SU-DHL-6 (cell line): ENCODE results near the gene PECR.
"Not testable (repeated sequence)": the region's sequence is repeated elsewhere in the genome, so short reads cannot be mapped to it uniquely, and the experiment has no call there.

Experiments
- H2AFZ ChIP-seq: fragments of 200-600 bp; sonication (generic); 2 replicates; pipeline ENCODE4 v1.6.1; 2014; ENCODE audit warnings: low read depth, mild to moderate bottlenecking, moderate library complexity, mixed read lengths, antibody characterized with exemption, low read length; ENCODE audit not compliant: severe bottlenecking
- H3F3A ChIP-seq: fragments of 200-600 bp; shearing (Covaris generic); 2 replicates; pipeline ENCODE4 v1.6.0; 2016; ENCODE audit warnings: antibody characterized with exemption, mild to moderate bottlenecking; ENCODE audit not compliant: insufficient read depth
- H3K27ac ChIP-seq: fragments of 200-600 bp; sonication (generic); 2 replicates; pipeline ENCODE4 v1.5.1; 2016; ENCODE audit warnings: low read depth, mild to moderate bottlenecking, low read length, moderate library complexity, mixed read lengths
- H3K27me3 ChIP-seq: fragments of 200-600 bp; sonication (generic), shearing (Covaris generic); 2 replicates; pipeline ENCODE4 v1.6.0; 2014; ENCODE audit warnings: mild to moderate bottlenecking, low read length
- H3K36me3 ChIP-seq: fragments of 200-600 bp; sonication (generic); 2 replicates; pipeline ENCODE4 v1.6.1; 2014; ENCODE audit warnings: mild to moderate bottlenecking, low read length, mixed read lengths
- H3K4me2 ChIP-seq: fragments of 300-600, 200-600 bp; shearing (Covaris generic), sonication (generic); 2 replicates; pipeline ENCODE4 v1.6.0; 2014; ENCODE audit warnings: low read length, low read depth, mild to moderate bottlenecking; ENCODE audit not compliant: poor library complexity, severe bottlenecking
- H3K4me3 ChIP-seq: fragments of 200-600 bp; sonication (generic); 2 replicates; pipeline ENCODE4 v1.5.1; 2014; ENCODE audit warnings: antibody characterized with exemption, low read length, mild to moderate bottlenecking, mixed read lengths; ENCODE audit not compliant: insufficient read depth, poor library complexity, severe bottlenecking
- H3K79me2 ChIP-seq: fragments of 200-600 bp; sonication (generic); 2 replicates; pipeline ENCODE4 v1.6.1; 2014; ENCODE audit warnings: mild to moderate bottlenecking, low read length, moderate library complexity; ENCODE audit not compliant: insufficient read depth
- H3K9ac ChIP-seq: fragments of 200-600 bp; sonication (generic); 2 replicates; pipeline ENCODE4 v1.7.0; 2014; ENCODE audit warnings: mild to moderate bottlenecking, low read length
- H3K9me2 ChIP-seq: fragments of 200-600 bp; sonication (generic); replicated peaks from 2 replicates; pipeline ENCODE4 v1.6.1; 2014; ENCODE audit warnings: low read length; ENCODE audit not compliant: insufficient read depth
- H3K9me3 ChIP-seq: fragments of 200-600 bp; sonication (generic); 2 replicates; pipeline ENCODE4 v1.6.1; 2014; ENCODE audit warnings: low read length, mixed read lengths; ENCODE audit not compliant: insufficient read depth
- H4K20me1 ChIP-seq: fragments of 200-600 bp; sonication (generic); 2 replicates; pipeline ENCODE4 v1.6.1; 2014; ENCODE audit warnings: low read depth, mild to moderate bottlenecking, antibody characterized with exemption, low read length, moderate library complexity, mixed read lengths
- EZH2phosphoT487 ChIP-seq: fragments of 200-600 bp; sonication (generic), shearing (Covaris generic); conservative IDR thresholded peaks from 2 replicates; pipeline ENCODE4 v1.6.1; 2018; ENCODE audit warnings: mild to moderate bottlenecking, antibody characterized with exemption, low read length, moderate library complexity, mixed read lengths
- TF ChIP-seq, protein P1 (sequence below): fragments of 200-600 bp; sonication (generic); IDR thresholded peaks from one replicate; pipeline ENCODE4 v1.5.1; 2017; ENCODE audit warnings: antibody characterized with exemption, mild to moderate bottlenecking, low read length, moderate library complexity; ENCODE audit not compliant: insufficient read depth, poor library complexity, severe bottlenecking

Gene PECR

DNA sequence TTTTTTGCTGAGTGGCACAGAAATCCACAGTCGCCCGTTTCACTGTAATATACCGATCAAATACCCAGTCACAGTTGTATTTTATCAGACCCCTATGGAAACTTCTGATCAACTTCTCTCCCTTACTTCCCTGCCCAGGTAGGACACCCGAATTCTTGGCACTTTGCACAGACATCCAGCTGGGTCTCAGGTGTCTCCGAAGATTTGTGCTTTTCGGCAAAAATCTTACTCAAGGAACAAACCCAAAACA lies 68.9 kb downstream of the PECR start:
- peak overlapping the region; percentile 62 for H3K4me3 ChIP-seq
- H3K9me3 ChIP-seq, result no peaks in the 10 kb centered on the region
- H2AFZ ChIP-seq, result peak overlapping the region; percentile 94
- no peaks in the 10 kb centered on the region for H3K36me3 ChIP-seq
- H3K4me2 ChIP-seq, result peak overlapping the region; percentile 63
- TF ChIP-seq, protein P1, sequence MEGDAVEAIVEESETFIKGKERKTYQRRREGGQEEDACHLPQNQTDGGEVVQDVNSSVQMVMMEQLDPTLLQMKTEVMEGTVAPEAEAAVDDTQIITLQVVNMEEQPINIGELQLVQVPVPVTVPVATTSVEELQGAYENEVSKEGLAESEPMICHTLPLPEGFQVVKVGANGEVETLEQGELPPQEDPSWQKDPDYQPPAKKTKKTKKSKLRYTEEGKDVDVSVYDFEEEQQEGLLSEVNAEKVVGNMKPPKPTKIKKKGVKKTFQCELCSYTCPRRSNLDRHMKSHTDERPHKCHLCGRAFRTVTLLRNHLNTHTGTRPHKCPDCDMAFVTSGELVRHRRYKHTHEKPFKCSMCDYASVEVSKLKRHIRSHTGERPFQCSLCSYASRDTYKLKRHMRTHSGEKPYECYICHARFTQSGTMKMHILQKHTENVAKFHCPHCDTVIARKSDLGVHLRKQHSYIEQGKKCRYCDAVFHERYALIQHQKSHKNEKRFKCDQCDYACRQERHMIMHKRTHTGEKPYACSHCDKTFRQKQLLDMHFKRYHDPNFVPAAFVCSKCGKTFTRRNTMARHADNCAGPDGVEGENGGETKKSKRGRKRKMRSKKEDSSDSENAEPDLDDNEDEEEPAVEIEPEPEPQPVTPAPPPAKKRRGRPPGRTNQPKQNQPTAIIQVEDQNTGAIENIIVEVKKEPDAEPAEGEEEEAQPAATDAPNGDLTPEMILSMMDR, result no peak
- no peak for TF ChIP-seq EZH2phosphoT487
- H3K27ac ChIP-seq, result no peak overlapping the region
- H3K27me3 ChIP-seq, result no peaks in the 10 kb centered on the region
- H3K9ac ChIP-seq, result peak overlapping the region; percentile 67
- peaks cover 7% of the 10 kb centered on the region; the same call in 1 of the 2 replicates for H3F3A ChIP-seq
- no peaks in the 10 kb centered on the region for H4K20me1 ChIP-seq
- no peaks in the 10 kb centered on the region for H3K9me2 ChIP-seq
- H3K79me2 ChIP-seq, result peaks cover 6% of the 10 kb centered on the region; the same call in 1 of the 2 replicates

GRCh38 chr2:216012133-216012829 lies 69.3 kb downstream of the PECR start:
- Histone ChIP-seq H3K9me3 (no peaks in the 10 kb centered on the region), H3K9ac (peak overlapping the region; percentile 67), H3K9me2 (no peaks in the 10 kb centered on the region), H4K20me1 (no peaks in the 10 kb centered on the region), H3K36me3 (no peaks in the 10 kb centered on the region), H3F3A (peaks cover 5% of the 10 kb centered on the region; the same call in 1 of the 2 replicates), H2AFZ (peak overlapping the region; percentile 94), H3K27me3 (no peaks in the 10 kb centered on the region), H3K79me2 (peaks cover 6% of the 10 kb centered on the region; the same call in 1 of the 2 replicates), H3K4me3 (peak overlapping the region; percentile 62), H3K4me2 (peak overlapping the region; percentile 63), H3K27ac (no peak overlapping the region)
- TF ChIP-seq, protein P1, result no peak
- TF ChIP-seq EZH2phosphoT487, result no peak

DNA sequence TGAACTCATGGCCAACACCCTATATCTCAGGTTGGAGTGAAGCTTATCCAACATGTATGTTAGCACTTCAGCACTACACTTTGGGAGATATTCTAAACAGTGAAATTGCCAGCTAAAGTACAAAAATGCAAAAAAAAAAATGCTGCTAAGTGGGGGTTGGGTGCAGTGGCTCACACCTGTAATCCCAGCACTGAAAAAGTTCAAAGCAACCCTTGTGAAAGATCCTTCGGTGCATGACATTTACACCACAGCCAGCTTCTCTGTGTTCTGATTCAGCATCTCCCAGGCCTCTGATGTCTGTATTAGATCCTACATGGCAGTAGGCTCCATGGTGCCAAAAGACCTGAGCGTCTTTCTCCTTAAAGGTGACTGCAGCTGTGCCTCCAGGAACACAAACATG lies 72.4 kb downstream of the PECR start:
- H2AFZ ChIP-seq, H3K27me3 ChIP-seq, H3K27ac ChIP-seq, H3K4me3 ChIP-seq, H3K9me2 ChIP-seq, H3K9ac ChIP-seq, H3K4me2 ChIP-seq, H3K9me3 ChIP-seq, H3F3A ChIP-seq, H4K20me1 ChIP-seq, H3K36me3 ChIP-seq, H3K79me2 ChIP-seq: not testable (repeated sequence)

DNA sequence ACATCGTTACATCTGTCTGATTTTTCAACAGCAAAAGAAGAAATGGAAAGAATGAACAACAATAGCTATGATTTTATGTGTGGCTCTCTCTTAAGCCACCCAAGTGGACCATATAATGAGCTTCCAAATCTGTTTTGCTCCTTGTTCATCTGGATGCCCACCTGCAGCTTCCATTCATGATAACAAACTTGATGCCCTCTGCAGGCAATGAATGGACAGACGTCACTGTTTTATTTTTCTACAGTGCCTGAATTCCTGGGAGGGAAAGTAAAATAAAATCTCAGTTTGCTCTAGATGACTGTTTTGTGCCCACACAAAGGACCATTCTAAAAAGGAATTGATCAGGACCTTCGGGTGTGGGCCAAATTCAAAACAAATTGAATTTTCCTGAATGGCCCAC lies 73.2 kb downstream of the PECR start:
- no peak overlapping the region for H2AFZ ChIP-seq
- no peaks in the 10 kb centered on the region for H4K20me1 ChIP-seq
- TF ChIP-seq EZH2phosphoT487, result no peak
- TF ChIP-seq, protein P1, result no peak
- H3K9ac ChIP-seq, result no peak overlapping the region
- H3K36me3 ChIP-seq, result no peaks in the 10 kb centered on the region
- H3K4me2 ChIP-seq, result no peak overlapping the region
- H3K9me3 ChIP-seq, result no peaks in the 10 kb centered on the region
- H3F3A ChIP-seq, result no peaks in the 10 kb centered on the region
- H3K27me3 ChIP-seq, result no peaks in the 10 kb centered on the region
- no peak overlapping the region for H3K27ac ChIP-seq
- H3K79me2 ChIP-seq, result peaks cover 6% of the 10 kb centered on the region; the same call in 1 of the 2 replicates
- no peak overlapping the region for H3K4me3 ChIP-seq
- no peaks in the 10 kb centered on the region for H3K9me2 ChIP-seq
